MM.1S (cell line): Measurements from ENCODE around the gene FCHSD2.

Source experiments
- EZH2 ChIP-seq: fragments of 300-600 bp; sonication (generic); optimal IDR thresholded peaks from 2 replicates; pipeline ENCODE3; 2017; ENCODE audit warnings: low read depth, mild to moderate bottlenecking, antibody characterized with exemption, low read length, mixed read lengths
- TF ChIP-seq, protein P1 (sequence below): fragments of 300-600 bp; sonication (generic); IDR thresholded peaks from 2 replicates; pipeline ENCODE4 v1.5.1; 2016; ENCODE audit warnings: antibody characterized with exemption, low read length, mixed read lengths

DNA sequence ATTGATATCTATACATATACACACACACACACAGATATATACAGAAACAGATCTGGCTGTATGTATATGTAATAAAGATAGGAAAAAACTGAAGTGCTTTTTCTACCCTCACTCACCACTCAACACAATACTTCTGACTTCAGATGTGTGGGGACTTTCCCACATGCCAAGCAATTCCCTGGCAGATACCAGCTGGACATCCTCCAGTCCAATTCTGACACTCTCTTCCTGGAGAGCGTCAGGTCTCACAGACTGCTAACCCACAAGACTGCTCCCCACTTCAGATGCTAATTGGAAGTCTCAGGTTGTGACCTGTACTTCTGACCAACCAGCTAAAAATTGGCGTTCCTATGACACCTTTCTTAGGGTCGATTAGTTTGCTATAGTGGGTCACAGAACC is 187.3 kb downstream of the FCHSD2 start:
- no peak for TF ChIP-seq EZH2
- TF ChIP-seq, protein P1, sequence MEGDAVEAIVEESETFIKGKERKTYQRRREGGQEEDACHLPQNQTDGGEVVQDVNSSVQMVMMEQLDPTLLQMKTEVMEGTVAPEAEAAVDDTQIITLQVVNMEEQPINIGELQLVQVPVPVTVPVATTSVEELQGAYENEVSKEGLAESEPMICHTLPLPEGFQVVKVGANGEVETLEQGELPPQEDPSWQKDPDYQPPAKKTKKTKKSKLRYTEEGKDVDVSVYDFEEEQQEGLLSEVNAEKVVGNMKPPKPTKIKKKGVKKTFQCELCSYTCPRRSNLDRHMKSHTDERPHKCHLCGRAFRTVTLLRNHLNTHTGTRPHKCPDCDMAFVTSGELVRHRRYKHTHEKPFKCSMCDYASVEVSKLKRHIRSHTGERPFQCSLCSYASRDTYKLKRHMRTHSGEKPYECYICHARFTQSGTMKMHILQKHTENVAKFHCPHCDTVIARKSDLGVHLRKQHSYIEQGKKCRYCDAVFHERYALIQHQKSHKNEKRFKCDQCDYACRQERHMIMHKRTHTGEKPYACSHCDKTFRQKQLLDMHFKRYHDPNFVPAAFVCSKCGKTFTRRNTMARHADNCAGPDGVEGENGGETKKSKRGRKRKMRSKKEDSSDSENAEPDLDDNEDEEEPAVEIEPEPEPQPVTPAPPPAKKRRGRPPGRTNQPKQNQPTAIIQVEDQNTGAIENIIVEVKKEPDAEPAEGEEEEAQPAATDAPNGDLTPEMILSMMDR = no peak
